Measurements from ENCODE around the gene RBM17.

DNA sequence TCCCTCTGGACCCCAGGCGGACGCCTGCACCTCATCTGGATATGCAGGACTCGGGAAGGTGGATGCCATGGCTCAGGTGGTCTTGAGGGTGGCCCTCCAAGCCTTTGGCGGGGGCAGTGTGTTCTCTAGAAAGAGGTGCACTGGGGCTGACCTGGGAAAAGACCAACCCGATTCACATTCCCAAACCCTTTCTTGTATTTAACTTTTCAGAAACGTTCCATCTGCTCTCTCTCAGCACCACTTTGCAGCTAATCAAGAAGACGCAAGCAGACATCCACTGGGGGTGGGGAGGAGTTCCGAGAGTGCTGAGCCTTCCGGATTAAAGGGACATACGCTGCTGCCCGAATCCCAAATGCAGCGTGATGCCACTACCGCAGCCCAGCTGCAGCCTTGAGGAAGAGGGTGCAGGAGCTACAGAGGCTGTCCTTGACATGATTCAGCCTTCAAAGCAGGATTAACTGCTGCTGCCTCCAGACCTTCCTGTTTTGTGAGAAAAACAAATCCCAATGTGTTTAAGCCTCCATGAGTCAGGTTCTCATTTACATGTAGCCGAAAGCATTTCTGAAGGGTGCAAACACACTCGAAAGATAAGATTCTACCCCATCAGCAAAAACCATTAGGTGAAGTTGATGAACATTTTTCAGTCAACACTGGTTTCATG, 39.9 kb downstream of the RBM17 start:
- TF ChIP-seq, protein P1, sequence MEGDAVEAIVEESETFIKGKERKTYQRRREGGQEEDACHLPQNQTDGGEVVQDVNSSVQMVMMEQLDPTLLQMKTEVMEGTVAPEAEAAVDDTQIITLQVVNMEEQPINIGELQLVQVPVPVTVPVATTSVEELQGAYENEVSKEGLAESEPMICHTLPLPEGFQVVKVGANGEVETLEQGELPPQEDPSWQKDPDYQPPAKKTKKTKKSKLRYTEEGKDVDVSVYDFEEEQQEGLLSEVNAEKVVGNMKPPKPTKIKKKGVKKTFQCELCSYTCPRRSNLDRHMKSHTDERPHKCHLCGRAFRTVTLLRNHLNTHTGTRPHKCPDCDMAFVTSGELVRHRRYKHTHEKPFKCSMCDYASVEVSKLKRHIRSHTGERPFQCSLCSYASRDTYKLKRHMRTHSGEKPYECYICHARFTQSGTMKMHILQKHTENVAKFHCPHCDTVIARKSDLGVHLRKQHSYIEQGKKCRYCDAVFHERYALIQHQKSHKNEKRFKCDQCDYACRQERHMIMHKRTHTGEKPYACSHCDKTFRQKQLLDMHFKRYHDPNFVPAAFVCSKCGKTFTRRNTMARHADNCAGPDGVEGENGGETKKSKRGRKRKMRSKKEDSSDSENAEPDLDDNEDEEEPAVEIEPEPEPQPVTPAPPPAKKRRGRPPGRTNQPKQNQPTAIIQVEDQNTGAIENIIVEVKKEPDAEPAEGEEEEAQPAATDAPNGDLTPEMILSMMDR (IDR thresholded peaks at IDR 0.05; ENCODE audit: low read length) = no peak
- no peak for TF ChIP-seq EZH2 (IDR thresholded peaks at IDR 0.05; ENCODE audit: borderline replicate concordance, low read length)

Measured in OCI-LY1 (cell line).